Uterus (tissue), 2 donors: ENCODE data around the gene ST3GAL6.

Experiments used
- POLR2A ChIP-seq, 2 donors: fragments of 450-650 bp; IDR thresholded peaks; one replicate each; pipeline ENCODE4 v1.6.1; 2016; ENCODE audit warnings: antibody characterized with exemption in 2 of 2, mild to moderate bottlenecking in 1 of 2, moderate library complexity in 1 of 2
- TF ChIP-seq, protein P1 (sequence below), 4 experiments: fragments of 200-600 bp in 2 of 4; fragments of 450-650 bp in 2 of 4; sonication (generic) in 2 of 4; IDR thresholded peaks; one replicate each; pipeline ENCODE4 v1.5.1; 2016 to 2019; ENCODE audit warnings: antibody characterized with exemption in 4 of 4, mild to moderate bottlenecking in 2 of 4, moderate library complexity in 1 of 4

DNA sequence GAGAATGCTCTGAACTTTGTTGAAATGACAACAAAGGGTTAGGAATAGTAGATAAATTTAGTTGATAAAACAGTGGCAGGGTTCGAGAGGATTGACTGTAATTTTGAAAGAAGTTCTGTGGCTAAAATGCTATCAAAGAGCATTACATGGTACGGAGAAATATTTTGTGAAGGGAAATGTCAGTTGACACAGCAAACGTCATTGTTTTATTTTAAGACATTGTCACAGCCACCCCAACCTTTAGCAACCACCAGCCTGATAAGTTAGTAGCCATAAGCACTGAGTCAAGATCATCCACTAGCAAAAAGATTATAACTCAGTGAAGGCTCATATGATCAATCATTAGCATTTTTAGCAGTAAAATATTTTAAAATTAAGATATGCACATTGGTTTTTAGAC lies 8.7 kb upstream of the ST3GAL6 start:
- TF ChIP-seq, protein P1, sequence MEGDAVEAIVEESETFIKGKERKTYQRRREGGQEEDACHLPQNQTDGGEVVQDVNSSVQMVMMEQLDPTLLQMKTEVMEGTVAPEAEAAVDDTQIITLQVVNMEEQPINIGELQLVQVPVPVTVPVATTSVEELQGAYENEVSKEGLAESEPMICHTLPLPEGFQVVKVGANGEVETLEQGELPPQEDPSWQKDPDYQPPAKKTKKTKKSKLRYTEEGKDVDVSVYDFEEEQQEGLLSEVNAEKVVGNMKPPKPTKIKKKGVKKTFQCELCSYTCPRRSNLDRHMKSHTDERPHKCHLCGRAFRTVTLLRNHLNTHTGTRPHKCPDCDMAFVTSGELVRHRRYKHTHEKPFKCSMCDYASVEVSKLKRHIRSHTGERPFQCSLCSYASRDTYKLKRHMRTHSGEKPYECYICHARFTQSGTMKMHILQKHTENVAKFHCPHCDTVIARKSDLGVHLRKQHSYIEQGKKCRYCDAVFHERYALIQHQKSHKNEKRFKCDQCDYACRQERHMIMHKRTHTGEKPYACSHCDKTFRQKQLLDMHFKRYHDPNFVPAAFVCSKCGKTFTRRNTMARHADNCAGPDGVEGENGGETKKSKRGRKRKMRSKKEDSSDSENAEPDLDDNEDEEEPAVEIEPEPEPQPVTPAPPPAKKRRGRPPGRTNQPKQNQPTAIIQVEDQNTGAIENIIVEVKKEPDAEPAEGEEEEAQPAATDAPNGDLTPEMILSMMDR (IDR thresholded peaks at IDR 0.05): no peak
- TF ChIP-seq POLR2A (IDR thresholded peaks at IDR 0.05): no peak
